Right lobe of liver (tissue), 6 donors: ENCODE measurements around the gene GFOD1. TPM values are rescaled to one million over a fixed set of nuclear protein-coding genes. Genes with fewer than 3 reads are reported as not detected.

Source experiments
- ATAC-seq, 4 donors: fragments of 200-7000 bp; cut with Tn5 transposase; one replicate each; pipeline ENCODE4 v1.9.1; 2020; ENCODE audit warnings: mild to moderate bottlenecking in 4 of 4, moderate library complexity in 4 of 4
- DNase-seq, 3 donors: peaks; one replicate each; pipeline ENCODE4 v3.0.0-alpha.2; 2020
- H3K27ac ChIP-seq, 3 donors: fragments of 200-600 bp; one replicate each; pipeline ENCODE4 v1.8.0; 2022
- H3K27me3 ChIP-seq, 2 donors: fragments of 200-600 bp; one replicate each; pipeline ENCODE4 v1.8.0; 2022
- H3K36me3 ChIP-seq, 4 donors: fragments of 200-600 bp; sonication (generic) in 1 of 4; one replicate each; pipeline versions ENCODE4 v1.5.1 to v1.8.0; 2017 to 2022; ENCODE audit warnings: control low read depth in 1 of 4
- H3K4me1 ChIP-seq, 4 donors: fragments of 200-600 bp; sonication (generic) in 1 of 4; one replicate each; pipeline versions ENCODE4 v1.5.1 to v1.8.0; 2017 to 2022; ENCODE audit warnings: control low read depth in 1 of 4
- H3K4me3 ChIP-seq, 3 donors: fragments of 200-600 bp; one replicate each; pipeline ENCODE4 v1.8.0; 2022
- H3K9me3 ChIP-seq, 4 donors: fragments of 200-600 bp; sonication (generic) in 1 of 4; one replicate each; pipeline versions ENCODE4 v1.5.1 to v1.8.0; 2017 to 2022; ENCODE audit warnings: control low read depth in 1 of 4
- CTCF ChIP-seq, 4 donors: fragments of 200-600 bp in 3 of 4; fragments of 450-650 bp in 1 of 4; IDR thresholded peaks; one replicate each; pipeline versions ENCODE4 v1.5.1 to v1.8.0; 2016 to 2022; ENCODE audit warnings: antibody characterized with exemption in 4 of 4, mild to moderate bottlenecking in 2 of 4
- POLR2A ChIP-seq: fragments of 450-650 bp; IDR thresholded peaks from one replicate; pipeline ENCODE4 v1.6.1; 2017; ENCODE audit warnings: antibody characterized with exemption, mild to moderate bottlenecking
- WGBS: methylation state at CpG from one replicate; pipeline ENCODE4 v1.1.6; 2018; ENCODE audit warnings: low coverage, low lambda C conversion rate; ENCODE audit not compliant: insufficient coverage; ENCODE audit errors: missing lambda C conversion rate; 5-methylcytosine and 5-hydroxymethylcytosine counted together
- intact Hi-C, 2 donors: fragments of 100-400 bp; cut with DNase I; formaldehyde crosslinking; loops; one replicate each; pipeline versions ENCODE4 v1.11.2 to v1.14.1; 2022
- total RNA-seq, 6 experiments: library from RNA; depleted of rRNA in 2 of 6; stranded (reverse); fragments of >200 nt in 2 of 6; fragmentation: NEBNext Ultra II Directional in 3 of 6; extraction: Animal tissue kit (Norgen Biotek cat#: 25700) in 3 of 6; gene quantifications; one replicate each; pipeline versions ENCODE4 v1.1.0 to v1.2.4, GENCODE V29; 2016 to 2023
- donor health status: DM: no; HTN: yes; CAD: no.
- donor health status: DM: no; HTN: no; CAD: no.
- donor health status: DM: no; HTN: no; CAD: no.
- donor health status: DM: no; HTN: yes; CAD: no.
- donor health status: DM: no; HTN: yes; CAD: no.

Gene GFOD1
- total RNA-seq, 6 experiments from 2014 or later: 5.4 to 8.5 (median 7.5) TPM

GRCh38 chr6:13396241-13396792 is 91.1 kb downstream of the GFOD1 start:
- H3K36me3 ChIP-seq: no peaks in the 10 kb centered on the region
- intact Hi-C loops: no loop called here
- no peak overlapping the region for H3K4me3 ChIP-seq
- DNase-seq: no peak
- TF ChIP-seq CTCF (IDR thresholded peaks at IDR 0.05) (no peak), POLR2A (no peak)
- ATAC-seq: peak; percentile 5 to 35 (median 17)
- no peaks in the 10 kb centered on the region for H3K9me3 ChIP-seq
- 50% methylated on average over 1 of the region's 3 CpGs for WGBS
- peak overlapping the region in 1 of 3 donors; percentile 61 for H3K27ac ChIP-seq
- peaks cover 0 to 15% (median 10%) of the 10 kb centered on the region in 4 donors for H3K4me1 ChIP-seq
- no peaks in the 10 kb centered on the region for H3K27me3 ChIP-seq

- no peak overlapping the region for H3K4me3 ChIP-seq
- H3K4me1 ChIP-seq: peaks cover 0 to 15% (median 10%) of the 10 kb centered on the region in 4 donors
- ATAC-seq: peak; percentile 84 to 90 (median 86)
- intact Hi-C loops: no loop called here
- H3K36me3 ChIP-seq: no peaks in the 10 kb centered on the region
- H3K9me3 ChIP-seq: no peaks in the 10 kb centered on the region
- peak; percentile 78 to 86 (median 83) for DNase-seq
- TF ChIP-seq CTCF (IDR thresholded peaks at IDR 0.05) (no peak), POLR2A (no peak)
- no peaks in the 10 kb centered on the region for H3K27me3 ChIP-seq
- 31% methylated on average over 9 of the region's 12 CpGs for WGBS
- H3K27ac ChIP-seq: peak overlapping the region; percentile 30 to 61 (median 48)
Observed at GRCh38 chr6:13395272-13396237, 91.8 kb downstream of the GFOD1 start.

- Histone ChIP-seq H3K27ac (no peak overlapping the region), H3K9me3 (no peaks in the 10 kb centered on the region), H3K27me3 (no peaks in the 10 kb centered on the region), H3K36me3 (no peaks in the 10 kb centered on the region), H3K4me3 (no peak overlapping the region), H3K4me1 (peaks cover 0 to 15% (median 10%) of the 10 kb centered on the region in 4 donors)
- 50% methylated on average over 2 of the region's 2 CpGs for WGBS
- DNase-seq: no peak
- intact Hi-C loops: no loop called here
- no peak for TF ChIP-seq POLR2A
- TF ChIP-seq CTCF (IDR thresholded peaks at IDR 0.05): no peak
- ATAC-seq: no peak
Observed at GRCh38 chr6:13392462-13392861, 94.9 kb downstream of the GFOD1 start.

GRCh38 chr6:13391537-13391936 is 95.9 kb downstream of the GFOD1 start:
- no peak for DNase-seq
- Histone ChIP-seq H3K27me3 (no peaks in the 10 kb centered on the region), H3K36me3 (no peaks in the 10 kb centered on the region), H3K9me3 (no peaks in the 10 kb centered on the region), H3K4me3 (no peak overlapping the region), H3K4me1 (peaks cover 0 to 15% (median 10%) of the 10 kb centered on the region in 4 donors), H3K27ac (no peak overlapping the region)
- intact Hi-C loops: no loop called here
- WGBS: 88% methylated on average over 4 of the region's 5 CpGs
- no peak for ATAC-seq
- no peak for TF ChIP-seq CTCF (IDR thresholded peaks at IDR 0.05)
- TF ChIP-seq POLR2A: no peak
